Mesenchymal stem cell (in vitro differentiated cells and primary cell): ENCODE measurements around the gene WNT3A.

Source experiments
- DNase-seq: peaks from one replicate; pipeline ENCODE4 v3.0.0-alpha.2; 2013
- H2AFZ ChIP-seq: one replicate; pipeline ENCODE4 v1.6.1; 2013; ENCODE audit warnings: low read depth, mild to moderate bottlenecking, control low read depth, inconsistent platforms, low read length, moderate library complexity
- H2AK5ac ChIP-seq: 2 replicates; pipeline ENCODE4 v1.6.1; 2013; ENCODE audit warnings: low read length, moderate library complexity, mild to moderate bottlenecking, inconsistent platforms; ENCODE audit not compliant: severe bottlenecking
- H2BK120ac ChIP-seq: one replicate; pipeline ENCODE4 v1.6.1; 2013; ENCODE audit warnings: low read depth, mild to moderate bottlenecking, inconsistent platforms, low read length, moderate library complexity
- H2BK12ac ChIP-seq, 2 experiments: one replicate each; pipeline ENCODE4 v1.6.1; 2013; ENCODE audit warnings: inconsistent platforms in 2 of 2, low read length in 2 of 2, mild to moderate bottlenecking in 2 of 2, moderate library complexity in 2 of 2, control low read depth in 1 of 2
- H2BK15ac ChIP-seq: one replicate; pipeline ENCODE4 v1.6.1; 2013; ENCODE audit warnings: mild to moderate bottlenecking, low read depth, inconsistent platforms; ENCODE audit not compliant: poor library complexity, severe bottlenecking
- H2BK5ac ChIP-seq: 2 replicates; pipeline ENCODE4 v1.6.1; 2013; ENCODE audit warnings: low read depth, mild to moderate bottlenecking, low read length, control low read depth, inconsistent platforms; ENCODE audit not compliant: poor library complexity, severe bottlenecking
- H3K14ac ChIP-seq, 2 experiments: one replicate each; pipeline ENCODE4 v1.6.1; 2013; ENCODE audit warnings: inconsistent platforms in 2 of 2, low read length in 2 of 2, control low read depth in 1 of 2, mild to moderate bottlenecking in 1 of 2, moderate library complexity in 1 of 2
- H3K18ac ChIP-seq, 2 experiments: one replicate each; pipeline ENCODE4 v1.6.1; 2013; ENCODE audit warnings: inconsistent platforms in 2 of 2, low read length in 2 of 2, control low read depth in 1 of 2, low read depth in 1 of 2, mild to moderate bottlenecking in 1 of 2
- H3K23ac ChIP-seq, 2 experiments: one replicate each; pipeline ENCODE4 v1.6.1; 2013; ENCODE audit warnings: inconsistent platforms in 2 of 2, low read length in 2 of 2, mild to moderate bottlenecking in 2 of 2, moderate library complexity in 2 of 2, control low read depth in 1 of 2
- H3K27ac ChIP-seq: 2 replicates; pipeline ENCODE4 v1.5.1; 2013; ENCODE audit warnings: mild to moderate bottlenecking, moderate library complexity, low read length, control low read depth, inconsistent platforms; ENCODE audit not compliant: poor library complexity, severe bottlenecking
- H3K27me3 ChIP-seq, 2 experiments: 2 replicates each; pipeline versions ENCODE4 v1.6.1 to v1.7.0; 2013; ENCODE audit warnings: low read length in 2 of 2, mild to moderate bottlenecking in 2 of 2, moderate library complexity in 2 of 2, control low read depth in 1 of 2, inconsistent platforms in 1 of 2; ENCODE audit not compliant: control insufficient read depth in 1 of 2, insufficient read depth in 1 of 2
- H3K36me3 ChIP-seq, 2 experiments: 2 replicates each; pipeline versions ENCODE4 v1.6.1 to v1.7.0; 2013; ENCODE audit warnings: low read length in 2 of 2, control low read depth in 1 of 2, inconsistent platforms in 1 of 2, low read depth in 1 of 2, mild to moderate bottlenecking in 1 of 2; ENCODE audit not compliant: insufficient read depth in 2 of 2, control insufficient read depth in 1 of 2
- H3K4ac ChIP-seq, 2 experiments: one replicate each; pipeline ENCODE4 v1.6.1; 2013; ENCODE audit warnings: inconsistent platforms in 2 of 2, low read length in 2 of 2, mild to moderate bottlenecking in 2 of 2, moderate library complexity in 2 of 2, control low read depth in 1 of 2, low read depth in 1 of 2
- H3K4me1 ChIP-seq: 2 replicates; pipeline ENCODE4 v1.6.1; 2013; ENCODE audit warnings: low read depth, low read length, control low read depth; ENCODE audit not compliant: control insufficient read depth, insufficient read depth
- H3K4me2 ChIP-seq: 2 replicates; pipeline ENCODE4 v1.6.1; 2013; ENCODE audit warnings: low read length, mild to moderate bottlenecking, inconsistent platforms; ENCODE audit not compliant: poor library complexity, severe bottlenecking
- H3K4me3 ChIP-seq, 2 experiments: 2 replicates each; pipeline versions ENCODE4 v1.5.1 to v1.7.0; 2013; ENCODE audit warnings: low read length in 2 of 2, mild to moderate bottlenecking in 2 of 2, control low read depth in 1 of 2, low read depth in 1 of 2; ENCODE audit not compliant: insufficient read depth in 1 of 2
- H3K79me1 ChIP-seq: replicated peaks from 2 replicates; pipeline ENCODE4 v1.6.1; 2013; ENCODE audit warnings: mild to moderate bottlenecking, control low read depth, low read length, inconsistent platforms; ENCODE audit not compliant: poor library complexity, severe bottlenecking
- H3K9ac ChIP-seq: 2 replicates; pipeline ENCODE4 v1.7.0; 2013; ENCODE audit warnings: mild to moderate bottlenecking, low read length, moderate library complexity
- H3K9me3 ChIP-seq: 2 replicates; pipeline ENCODE4 v1.7.0; 2013; ENCODE audit warnings: mild to moderate bottlenecking, low read length; ENCODE audit not compliant: control insufficient read depth
- H4K8ac ChIP-seq: one replicate; pipeline ENCODE4 v1.6.1; 2013; ENCODE audit warnings: inconsistent platforms, mild to moderate bottlenecking, low read length, moderate library complexity
- H4K91ac ChIP-seq: one replicate; pipeline ENCODE4 v1.6.1; 2013; ENCODE audit warnings: mild to moderate bottlenecking, low read length, inconsistent platforms
- WGBS: methylation state at CpG from one replicate; pipeline ENCODE4 v1.1.7; 2013; ENCODE audit warnings: mixed read lengths; 5-methylcytosine and 5-hydroxymethylcytosine counted together

Gene WNT3A

GRCh38 chr1:228074954-228075730, 68.3 kb downstream of the WNT3A start:
- peaks cover 0 to 7% of the 10 kb centered on the region in 2 experiments for H3K36me3 ChIP-seq

GRCh38 chr1:228075801-228076271, 69.0 kb downstream of the WNT3A start:
- no peak overlapping the region for H2AK5ac ChIP-seq
- H2BK12ac ChIP-seq: no peak overlapping the region
- WGBS: 89% methylated on average over 9 of the region's 9 CpGs
- no peak overlapping the region for H3K4me3 ChIP-seq
- no peak overlapping the region for H2BK120ac ChIP-seq
- H2AFZ ChIP-seq: no peak overlapping the region
- H3K18ac ChIP-seq: no peak overlapping the region
- peaks cover 16% of the 10 kb centered on the region for H3K79me1 ChIP-seq
- no peak overlapping the region for H3K4ac ChIP-seq
- no peak overlapping the region for H3K4me2 ChIP-seq
- no peak overlapping the region for H4K91ac ChIP-seq
- H4K8ac ChIP-seq: no peak overlapping the region
- H3K4me1 ChIP-seq: peaks cover 7% of the 10 kb centered on the region
- peaks cover 20 to 30% of the 10 kb centered on the region in 2 experiments for H3K27me3 ChIP-seq
- H3K23ac ChIP-seq: no peak overlapping the region
- H3K36me3 ChIP-seq: peaks cover 0 to 7% of the 10 kb centered on the region in 2 experiments
- H3K14ac ChIP-seq: no peak overlapping the region
- H2BK15ac ChIP-seq: no peak overlapping the region
- DNase-seq: no peak
- no peaks in the 10 kb centered on the region for H3K9me3 ChIP-seq
- no peak overlapping the region for H3K27ac ChIP-seq
- H3K9ac ChIP-seq: no peak overlapping the region
- no peak overlapping the region for H2BK5ac ChIP-seq

More at GRCh38 chr1:228074954-228075730, 68.3 kb downstream of the WNT3A start:
- H3K18ac ChIP-seq: no peak overlapping the region
- no peak overlapping the region for H3K4me2 ChIP-seq
- no peak overlapping the region for H2BK120ac ChIP-seq
- no peak overlapping the region for H3K9ac ChIP-seq
- H3K27ac ChIP-seq: no peak overlapping the region
- no peak overlapping the region for H2BK15ac ChIP-seq
- no peak overlapping the region for H3K14ac ChIP-seq
- no peak overlapping the region for H2BK12ac ChIP-seq
- H3K4ac ChIP-seq: no peak overlapping the region
- H3K4me3 ChIP-seq: no peak overlapping the region
- H4K8ac ChIP-seq: peak overlapping the region; percentile 10
- no peak overlapping the region for H4K91ac ChIP-seq
- no peak overlapping the region for H2AK5ac ChIP-seq
- H3K79me1 ChIP-seq: peaks cover 14% of the 10 kb centered on the region
- no peak overlapping the region for H2BK5ac ChIP-seq
- WGBS: 59% methylated on average over 18 of the region's 18 CpGs
- DNase-seq: no peak
- H2AFZ ChIP-seq: no peak overlapping the region
- no peaks in the 10 kb centered on the region for H3K9me3 ChIP-seq
- no peak overlapping the region for H3K23ac ChIP-seq
- H3K4me1 ChIP-seq: peaks cover 7% of the 10 kb centered on the region
- peaks cover 27 to 37% of the 10 kb centered on the region in 2 experiments for H3K27me3 ChIP-seq

- Histone ChIP-seq H2AK5ac (no peak overlapping the region), H3K18ac (no peak overlapping the region)
Observed at GRCh38 chr1:228076796-228077430, 70.1 kb downstream of the WNT3A start.

More at GRCh38 chr1:228076796-228077430, 70.1 kb downstream of the WNT3A start:
- no peak overlapping the region for H3K14ac ChIP-seq
- no peak overlapping the region for H2BK5ac ChIP-seq
- H3K36me3 ChIP-seq: peaks cover 0 to 7% of the 10 kb centered on the region in 2 experiments
- no peak overlapping the region for H3K27ac ChIP-seq
- H3K9ac ChIP-seq: no peak overlapping the region
- 79% methylated on average over 9 of the region's 9 CpGs for WGBS
- no peak overlapping the region for H3K4me2 ChIP-seq
- no peak overlapping the region for H3K4ac ChIP-seq
- DNase-seq: no peak
- no peak overlapping the region for H2BK120ac ChIP-seq
- H4K8ac ChIP-seq: no peak overlapping the region
- H3K4me3 ChIP-seq: no peak overlapping the region
- H2BK15ac ChIP-seq: no peak overlapping the region
- no peak overlapping the region for H3K23ac ChIP-seq
- H2AFZ ChIP-seq: no peak overlapping the region
- peaks cover 19% of the 10 kb centered on the region in 2 experiments for H3K27me3 ChIP-seq
- H4K91ac ChIP-seq: no peak overlapping the region
- H3K4me1 ChIP-seq: peaks cover 15% of the 10 kb centered on the region
- peaks cover 21% of the 10 kb centered on the region for H3K79me1 ChIP-seq
- no peaks in the 10 kb centered on the region for H3K9me3 ChIP-seq
- H2BK12ac ChIP-seq: no peak overlapping the region
